Measurements from ENCODE around the gene KCNIP4.

Gene KCNIP4

GRCh38 chr4:21320034-21320433, 628.5 kb downstream of the KCNIP4 start:
- H3K27me3 ChIP-seq (ENCODE audit: insufficient read depth, poor library complexity, severe bottlenecking), result no peaks in the 10 kb centered on the region
- TF ChIP-seq, protein P1, sequence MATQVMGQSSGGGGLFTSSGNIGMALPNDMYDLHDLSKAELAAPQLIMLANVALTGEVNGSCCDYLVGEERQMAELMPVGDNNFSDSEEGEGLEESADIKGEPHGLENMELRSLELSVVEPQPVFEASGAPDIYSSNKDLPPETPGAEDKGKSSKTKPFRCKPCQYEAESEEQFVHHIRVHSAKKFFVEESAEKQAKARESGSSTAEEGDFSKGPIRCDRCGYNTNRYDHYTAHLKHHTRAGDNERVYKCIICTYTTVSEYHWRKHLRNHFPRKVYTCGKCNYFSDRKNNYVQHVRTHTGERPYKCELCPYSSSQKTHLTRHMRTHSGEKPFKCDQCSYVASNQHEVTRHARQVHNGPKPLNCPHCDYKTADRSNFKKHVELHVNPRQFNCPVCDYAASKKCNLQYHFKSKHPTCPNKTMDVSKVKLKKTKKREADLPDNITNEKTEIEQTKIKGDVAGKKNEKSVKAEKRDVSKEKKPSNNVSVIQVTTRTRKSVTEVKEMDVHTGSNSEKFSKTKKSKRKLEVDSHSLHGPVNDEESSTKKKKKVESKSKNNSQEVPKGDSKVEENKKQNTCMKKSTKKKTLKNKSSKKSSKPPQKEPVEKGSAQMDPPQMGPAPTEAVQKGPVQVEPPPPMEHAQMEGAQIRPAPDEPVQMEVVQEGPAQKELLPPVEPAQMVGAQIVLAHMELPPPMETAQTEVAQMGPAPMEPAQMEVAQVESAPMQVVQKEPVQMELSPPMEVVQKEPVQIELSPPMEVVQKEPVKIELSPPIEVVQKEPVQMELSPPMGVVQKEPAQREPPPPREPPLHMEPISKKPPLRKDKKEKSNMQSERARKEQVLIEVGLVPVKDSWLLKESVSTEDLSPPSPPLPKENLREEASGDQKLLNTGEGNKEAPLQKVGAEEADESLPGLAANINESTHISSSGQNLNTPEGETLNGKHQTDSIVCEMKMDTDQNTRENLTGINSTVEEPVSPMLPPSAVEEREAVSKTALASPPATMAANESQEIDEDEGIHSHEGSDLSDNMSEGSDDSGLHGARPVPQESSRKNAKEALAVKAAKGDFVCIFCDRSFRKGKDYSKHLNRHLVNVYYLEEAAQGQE (IDR thresholded peaks at IDR 0.05; ENCODE audit: insufficient replicate concordance, low read depth), result no peak
- no peak for TF ChIP-seq CTCF (IDR thresholded peaks at IDR 0.05; ENCODE audit: insufficient read depth, low read length)
- TF ChIP-seq POLR2AphosphoS5 (IDR thresholded peaks at IDR 0.05; ENCODE audit: low read depth), result no peak
- TF ChIP-seq GABPA (IDR thresholded peaks at IDR 0.05; ENCODE audit: low read depth), result no peak
- TF ChIP-seq SPI1 (IDR thresholded peaks at IDR 0.05; ENCODE audit: borderline replicate concordance, low read depth), result no peak
- no peak for DNase-seq (ENCODE audit: low read depth in 1 of 2, low spot score in 1 of 2)
- H3K4me3 ChIP-seq (replicated peaks; ENCODE audit: insufficient read depth, low read length), result no peak overlapping the region
- H3K27ac ChIP-seq (replicated peaks), result no peak overlapping the region

DNA sequence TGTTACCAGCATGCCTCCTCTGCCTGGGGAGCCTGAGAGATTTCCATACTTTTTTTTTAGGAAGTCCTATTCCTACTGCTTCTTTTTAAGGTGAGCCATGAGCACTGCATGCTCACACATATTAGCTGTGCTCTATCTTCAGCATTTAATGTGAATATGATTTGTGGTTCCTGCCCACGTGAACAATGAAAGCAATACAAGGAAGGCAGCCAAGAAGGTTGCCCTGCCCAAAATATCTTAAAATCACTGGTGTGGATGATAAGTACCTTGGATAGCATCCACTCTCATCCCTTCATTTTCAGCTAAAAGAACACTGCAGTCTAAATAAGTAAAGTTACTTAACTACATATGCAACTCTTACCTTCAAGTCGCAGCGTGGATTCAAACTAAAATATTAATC, 640.9 kb downstream of the KCNIP4 start:
- Histone ChIP-seq H3K27ac (replicated peaks) (no peak overlapping the region), H3K27me3 (ENCODE audit: insufficient read depth, poor library complexity, severe bottlenecking) (peaks cover 22% of the 10 kb centered on the region), H3K4me3 (replicated peaks; ENCODE audit: insufficient read depth, low read length) (no peak overlapping the region)
- no peak for DNase-seq (ENCODE audit: low read depth in 1 of 2, low spot score in 1 of 2)
- TF ChIP-seq POLR2AphosphoS5 (IDR thresholded peaks at IDR 0.05; ENCODE audit: low read depth) (no peak), GABPA (IDR thresholded peaks at IDR 0.05; ENCODE audit: low read depth) (no peak)
- TF ChIP-seq, protein P1 (IDR thresholded peaks at IDR 0.05; ENCODE audit: insufficient replicate concordance, low read depth), result peak; percentile 66

DNA sequence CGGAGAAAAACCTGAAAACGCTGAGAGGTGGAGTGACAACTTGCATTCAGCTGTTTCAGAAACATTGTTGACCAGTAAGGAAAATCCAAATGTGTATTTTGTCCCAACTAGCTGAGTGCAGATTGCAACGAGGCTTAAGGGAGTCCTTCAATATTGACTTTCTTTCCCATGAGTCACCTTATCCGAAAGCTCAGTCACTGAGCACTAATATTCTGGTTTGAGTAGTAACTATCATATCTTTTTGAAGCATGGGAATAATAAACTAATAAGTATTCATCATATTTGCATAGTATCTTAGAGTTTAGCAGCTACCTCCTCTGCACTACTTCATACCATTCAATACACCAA, 644.1 kb downstream of the KCNIP4 start:
- Histone ChIP-seq H3K27ac (replicated peaks) (no peak overlapping the region), H3K27me3 (ENCODE audit: insufficient read depth, poor library complexity, severe bottlenecking) (peaks cover 22% of the 10 kb centered on the region), H3K4me3 (replicated peaks; ENCODE audit: insufficient read depth, low read length) (no peak overlapping the region)
- DNase-seq (ENCODE audit: low read depth in 1 of 2, low spot score in 1 of 2), result no peak
- no peak for TF ChIP-seq SPI1 (IDR thresholded peaks at IDR 0.05; ENCODE audit: borderline replicate concordance, low read depth)
- TF ChIP-seq GABPA (IDR thresholded peaks at IDR 0.05; ENCODE audit: low read depth), result no peak
- no peak for TF ChIP-seq POLR2AphosphoS5 (IDR thresholded peaks at IDR 0.05; ENCODE audit: low read depth)
- no peak for TF ChIP-seq CTCF (IDR thresholded peaks at IDR 0.05; ENCODE audit: insufficient read depth, low read length)
- TF ChIP-seq, protein P1 (IDR thresholded peaks at IDR 0.05; ENCODE audit: insufficient replicate concordance, low read depth), result no peak

DNA sequence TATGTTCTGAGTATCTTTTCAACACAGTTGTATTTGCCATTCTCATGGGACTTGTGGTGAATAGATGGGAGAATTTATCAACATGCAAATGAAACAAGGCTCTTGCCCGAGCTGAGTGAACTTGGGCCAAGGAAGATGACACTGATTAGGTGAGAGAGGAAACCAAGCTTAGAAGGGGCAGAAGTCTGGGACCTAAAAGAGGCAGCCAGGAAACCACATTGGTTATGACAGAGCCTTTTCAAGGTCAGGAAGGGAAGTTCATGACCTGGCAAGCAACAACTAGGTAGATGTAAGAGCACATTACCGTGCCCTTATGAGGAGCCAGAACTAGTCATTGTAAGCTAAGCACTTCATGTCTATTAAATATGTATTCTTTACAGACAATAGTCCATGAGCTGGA, 658.0 kb downstream of the KCNIP4 start:
- no peaks in the 10 kb centered on the region for H3K27me3 ChIP-seq (ENCODE audit: insufficient read depth, poor library complexity, severe bottlenecking)
- DNase-seq (ENCODE audit: low read depth in 1 of 2, low spot score in 1 of 2), result no peak

More for the DNA sequence above, 658.0 kb downstream of the KCNIP4 start:
- no peak overlapping the region for H3K4me3 ChIP-seq (replicated peaks; ENCODE audit: insufficient read depth, low read length)
- no peak for TF ChIP-seq GABPA (IDR thresholded peaks at IDR 0.05; ENCODE audit: low read depth)
- H3K27ac ChIP-seq (replicated peaks), result no peak overlapping the region

All from HL-60 (cell line).